Activated CD4-positive, alpha-beta memory T cell treated with anti-CD3 and anti-CD28 coated beads for 36 hours (primary cell): ENCODE data around the gene LTBP3. TPM values are rescaled to one million over a fixed set of nuclear protein-coding genes. Genes with fewer than 3 reads are reported as not detected.

Experiments used
- CTCF ChIA-PET: fragments of 350-600 bp; sonication (Branson Sonifier 250); formaldehyde crosslinking; loops from one replicate; lab custom pipeline; 2021; ENCODE audit warnings: antibody characterized with exemption, inconsistent platforms; lab: Charles Lee
- POLR2A ChIA-PET: fragments of 350-600 bp; sonication (Branson Sonifier 250); formaldehyde crosslinking; loops from one replicate; lab custom pipeline; 2021; ENCODE audit warnings: antibody characterized with exemption; lab: Charles Lee
- DNase-seq: peaks from one replicate; pipeline ENCODE4 v3.0.0-alpha.2; 2020
- H3K27ac Mint-ChIP-seq: one replicate; pipeline ENCODE4 v1.8.0; 2021; ENCODE audit warnings: mixed read lengths
- H3K27me3 Mint-ChIP-seq: one replicate; pipeline ENCODE4 v1.8.0; 2021; ENCODE audit warnings: mixed read lengths
- H3K36me3 Mint-ChIP-seq: one replicate; pipeline ENCODE4 v1.8.0; 2021; ENCODE audit warnings: mixed read lengths
- H3K4me1 Mint-ChIP-seq: one replicate; pipeline ENCODE4 v1.8.0; 2021; ENCODE audit warnings: low read depth, mixed read lengths
- H3K4me3 Mint-ChIP-seq: one replicate; pipeline ENCODE4 v1.8.0; 2021; ENCODE audit warnings: mild to moderate bottlenecking, mixed read lengths
- H3K9me3 Mint-ChIP-seq: one replicate; pipeline ENCODE4 v1.8.0; 2021; ENCODE audit warnings: mixed read lengths
- intact Hi-C: fragments of 100-400 bp; cut with micrococcal nuclease; formaldehyde crosslinking; loops from one replicate; pipeline ENCODE4 v1.15.1; 2023
- total RNA-seq, 2 experiments: library from RNA; stranded (reverse); gene quantifications; one replicate each; pipeline ENCODE4 v1.2.3, GENCODE V29; 2021

LTBP3 gene
- total RNA-seq, 2 experiments from 2014 or later: 60.7 to 63.3 TPM

DNA sequence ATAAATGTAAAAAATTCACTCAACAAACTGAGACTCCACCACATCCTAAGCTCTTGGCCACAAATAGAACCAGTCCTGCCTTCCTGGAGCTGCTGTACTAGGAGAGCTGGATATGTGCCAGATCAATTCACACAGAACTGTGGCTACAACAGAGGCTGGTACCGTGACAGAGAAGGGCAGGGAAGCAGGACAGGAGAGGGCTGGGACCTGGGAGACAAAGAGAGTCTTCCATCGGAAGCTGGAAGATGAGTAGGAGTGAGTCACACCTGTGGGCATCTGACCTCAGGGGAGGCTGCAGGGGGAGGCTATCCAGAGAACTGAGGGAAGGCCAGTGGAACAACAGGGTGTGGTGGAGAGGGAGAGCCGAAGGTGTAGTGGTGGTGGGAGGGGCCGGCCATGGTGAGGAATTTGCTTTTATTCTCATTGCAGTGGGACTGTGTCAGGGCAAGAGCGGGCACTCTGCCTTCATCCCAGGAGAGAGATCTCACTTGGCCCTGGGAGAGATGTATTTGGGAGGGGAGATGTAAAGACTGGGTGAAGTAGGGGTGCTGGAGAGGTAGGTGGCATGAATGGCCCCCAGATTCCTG lies 1.9 kb upstream of the LTBP3 start:
- intact Hi-C loops: no loop called here
- peaks cover 53% of the 10 kb centered on the region for H3K4me1 Mint-ChIP-seq
- peak overlapping the region; percentile 50 for H3K27ac Mint-ChIP-seq
- H3K36me3 Mint-ChIP-seq: no peaks in the 10 kb centered on the region
- no peak for DNase-seq
- no peaks in the 10 kb centered on the region for H3K9me3 Mint-ChIP-seq
- ChIA-PET CTCF (interaction anchor here (1.2 to 2.5 kb wide), 4 partner anchors 12 to 34 kb away, joined by 3 to 21 read pairs (median 6); partner anchors contain the start of gene FAM89B), POLR2A (interaction anchor here (1.3 to 3.5 kb wide), 4 partner anchors 10 to 61 kb away, joined by 3 to 28 read pairs (median 6); partner anchors contain the start of genes EHBP1L1, MALAT1 and ZNRD2)
- peak overlapping the region; percentile 10 for H3K4me3 Mint-ChIP-seq
- no peaks in the 10 kb centered on the region for H3K27me3 Mint-ChIP-seq

DNA sequence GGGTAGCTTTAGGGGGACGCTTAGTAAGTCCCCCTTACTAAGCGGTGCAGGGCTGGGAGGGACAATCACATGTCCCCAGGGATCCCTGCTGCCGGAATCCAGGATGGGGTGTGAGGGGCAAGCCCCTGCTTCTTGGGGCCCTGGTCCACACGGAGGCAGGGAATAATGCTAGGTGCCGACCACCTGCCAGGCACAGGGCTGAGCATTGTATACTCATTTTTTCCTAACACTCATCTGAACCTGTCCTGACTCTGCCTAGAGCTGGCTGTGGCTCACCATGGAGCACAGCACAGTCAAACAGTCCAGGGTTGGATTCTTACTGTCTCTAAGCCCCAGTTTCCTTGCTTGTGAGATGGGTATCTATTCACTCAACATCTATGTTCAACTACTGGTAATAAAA lies 1.4 kb upstream of the LTBP3 start:
- Mint-ChIP-seq H3K27me3 (no peaks in the 10 kb centered on the region), H3K4me3 (peak overlapping the region; percentile 16), H3K4me1 (peaks cover 55% of the 10 kb centered on the region), H3K27ac (peak overlapping the region; percentile 81), H3K36me3 (no peaks in the 10 kb centered on the region), H3K9me3 (no peaks in the 10 kb centered on the region)
- ChIA-PET POLR2A (interaction anchor here (1.3 to 3.5 kb wide), 3 partner anchors 11 to 61 kb away, joined by 3 to 28 read pairs (median 6); partner anchors contain the start of genes EHBP1L1, MALAT1 and ZNRD2), CTCF (interaction anchor here (1.2 to 2.5 kb wide), 4 partner anchors 12 to 34 kb away, joined by 3 to 21 read pairs (median 6); partner anchors contain the start of gene FAM89B)
- DNase-seq: peak; percentile 56
- intact Hi-C loops: no loop called here

DNA sequence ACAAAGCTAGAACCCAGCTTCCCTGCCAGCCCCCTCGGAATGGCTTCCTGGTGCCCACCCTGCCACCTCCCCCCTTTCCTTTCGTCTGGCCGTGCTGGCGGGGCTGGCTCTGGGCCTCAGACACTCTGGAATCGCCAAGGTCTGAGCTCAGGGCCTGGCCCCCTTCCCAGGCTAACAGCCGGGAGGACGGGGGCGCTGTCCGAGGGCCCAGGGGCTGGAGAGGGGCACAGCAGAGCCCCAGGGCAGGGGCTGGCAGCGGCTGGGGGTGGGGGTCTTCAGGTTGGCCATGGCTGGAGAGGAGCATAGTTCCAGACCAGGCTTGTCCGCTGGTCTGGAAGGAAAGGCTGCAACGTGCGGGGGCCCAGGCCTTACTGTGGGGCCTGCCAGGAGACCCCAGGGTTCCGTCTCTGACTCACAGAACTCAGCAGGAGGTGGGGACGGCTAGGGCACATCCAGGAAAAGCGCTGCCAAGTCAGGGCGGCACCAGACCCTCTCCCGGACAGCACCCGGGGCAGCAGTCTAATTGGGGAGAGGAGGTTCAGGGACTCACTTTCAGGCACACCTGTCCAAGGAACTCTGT lies 861 bp upstream of the LTBP3 start:
- H3K4me3 Mint-ChIP-seq: peak overlapping the region; percentile 57
- CTCF ChIA-PET: interaction anchor here (1.0 to 2.5 kb wide), 5 partner anchors 12 to 35 kb away, joined by 3 to 21 read pairs (median 7); partner anchors contain the start of gene FAM89B
- H3K27me3 Mint-ChIP-seq: no peaks in the 10 kb centered on the region
- H3K4me1 Mint-ChIP-seq: peaks cover 59% of the 10 kb centered on the region
- no peaks in the 10 kb centered on the region for H3K9me3 Mint-ChIP-seq
- no peak for DNase-seq
- no peaks in the 10 kb centered on the region for H3K36me3 Mint-ChIP-seq
- intact Hi-C loops: loop anchor here (1.0 kb wide), 1 partner anchor 7 kb away; no protein-coding TSS in a partner anchor
- H3K27ac Mint-ChIP-seq: peak overlapping the region; percentile 81
- POLR2A ChIA-PET: interaction anchor here (1.3 to 3.5 kb wide), 3 partner anchors 11 to 60 kb away, joined by 3 to 28 read pairs (median 6); partner anchors contain the start of genes EHBP1L1, MALAT1 and ZNRD2

DNA sequence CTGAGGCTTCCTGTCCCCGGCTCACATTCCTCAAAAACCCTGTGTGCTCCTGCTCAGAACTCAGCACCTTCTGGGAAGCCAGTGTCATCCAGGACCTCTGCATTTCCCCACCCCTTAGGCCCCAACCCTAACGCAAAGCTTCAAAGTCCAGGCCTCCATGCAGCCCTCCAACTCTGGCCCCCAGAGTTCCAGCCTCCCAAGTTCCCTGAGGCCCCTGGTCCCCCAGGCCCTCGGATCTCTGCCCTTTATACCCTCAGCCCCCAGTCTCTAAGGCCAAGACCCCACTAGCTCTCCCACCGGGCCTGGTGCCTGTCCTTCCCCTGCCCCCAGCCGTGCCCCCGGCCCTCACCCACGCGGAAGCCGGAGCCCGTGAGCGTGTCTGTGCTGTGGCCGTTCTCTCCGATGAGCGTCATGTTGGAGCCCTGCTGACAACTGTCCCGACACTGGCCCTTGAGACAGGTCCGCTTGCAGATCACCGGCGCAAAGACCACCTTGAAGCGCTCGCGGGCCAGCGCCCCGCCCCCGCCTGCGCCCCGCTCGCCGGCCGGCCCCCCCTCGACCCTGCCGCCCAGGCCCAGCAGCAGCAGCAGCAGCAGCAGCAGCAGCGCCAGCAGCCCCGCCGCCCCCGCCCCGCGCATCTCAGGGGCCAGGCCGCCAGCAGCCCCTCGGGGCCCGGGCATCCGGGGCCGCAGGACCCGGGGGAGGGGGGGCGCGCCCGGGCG lies 718 bp downstream of the LTBP3 start:
- POLR2A ChIA-PET: interaction anchor here (1.1 to 1.4 kb wide), 2 partner anchors 8 to 10 kb away, joined by 3 to 4 read pairs; no protein-coding TSS in a partner anchor
- Mint-ChIP-seq H3K4me3 (peak overlapping the region; percentile 84), H3K9me3 (no peaks in the 10 kb centered on the region), H3K4me1 (peaks cover 60% of the 10 kb centered on the region), H3K36me3 (no peaks in the 10 kb centered on the region), H3K27ac (peak overlapping the region; percentile 84), H3K27me3 (no peaks in the 10 kb centered on the region)
- DNase-seq: peak; percentile 43
- intact Hi-C loops: loop anchor here (1.0 to 2.0 kb wide), 3 partner anchors 9 to 17 kb away; no protein-coding TSS in a partner anchor
- CTCF ChIA-PET: interaction anchor here (0.8 to 2.1 kb wide), 4 partner anchors 14 to 170 kb away, joined by 3 to 16 read pairs (median 7); partner anchors contain the start of genes FAM89B and ZNRD2

GRCh38 chr11:65556470-65557279 lies 1.5 kb downstream of the LTBP3 start:
- intact Hi-C loops: loop anchor here (1.0 to 2.0 kb wide), 2 partner anchors 10 to 16 kb away; no protein-coding TSS in a partner anchor
- no peaks in the 10 kb centered on the region for H3K9me3 Mint-ChIP-seq
- CTCF ChIA-PET: interaction anchor here (0.8 to 2.1 kb wide), 4 partner anchors 14 to 170 kb away, joined by 3 to 16 read pairs (median 7); partner anchors contain the start of genes FAM89B and ZNRD2
- H3K27me3 Mint-ChIP-seq: no peaks in the 10 kb centered on the region
- DNase-seq: no peak
- peak overlapping the region; percentile 84 for H3K4me3 Mint-ChIP-seq
- peak overlapping the region; percentile 84 for H3K27ac Mint-ChIP-seq
- POLR2A ChIA-PET: interaction anchor here (1.1 to 1.4 kb wide), 2 partner anchors 9 to 10 kb away, joined by 3 to 4 read pairs; no protein-coding TSS in a partner anchor
- peaks cover 4% of the 10 kb centered on the region for H3K36me3 Mint-ChIP-seq
- H3K4me1 Mint-ChIP-seq: peaks cover 67% of the 10 kb centered on the region

DNA sequence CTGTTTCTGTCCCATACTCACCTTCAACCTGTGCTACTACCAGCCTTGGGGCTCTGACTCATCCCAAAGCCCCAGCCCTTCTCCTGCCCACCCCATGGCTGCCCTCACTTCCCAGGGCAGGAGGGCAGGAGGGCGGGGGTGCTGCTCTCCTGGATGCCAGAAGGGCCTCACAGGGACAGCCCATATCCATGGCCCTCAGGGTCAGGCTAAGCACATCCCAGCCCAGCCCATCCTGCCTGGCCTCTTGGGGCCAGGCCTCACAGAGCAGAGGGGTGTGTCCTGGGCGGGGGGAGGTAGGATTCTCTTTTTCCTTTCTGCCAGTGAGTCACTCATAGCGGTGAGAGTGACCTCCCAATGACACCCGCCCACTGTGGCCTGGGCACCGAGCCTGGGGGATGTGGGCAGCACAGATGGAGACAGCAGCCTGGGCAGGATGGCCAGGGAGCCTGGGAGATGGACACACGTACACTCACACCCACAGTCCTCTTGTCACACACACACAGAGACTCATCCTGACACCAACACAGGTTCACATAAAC lies 2.4 kb downstream of the LTBP3 start:
- intact Hi-C loops: loop anchor here (2.0 kb wide), 1 partner anchor 15 kb away; no protein-coding TSS in a partner anchor
- Mint-ChIP-seq H3K27me3 (no peaks in the 10 kb centered on the region), H3K4me1 (peaks cover 70% of the 10 kb centered on the region), H3K27ac (peak overlapping the region; percentile 84), H3K4me3 (peak overlapping the region; percentile 84), H3K36me3 (peaks cover 9% of the 10 kb centered on the region), H3K9me3 (no peaks in the 10 kb centered on the region)
- DNase-seq: peak; percentile 68
- POLR2A ChIA-PET: interaction anchor here (1.0 kb wide), 1 partner anchor 10 kb away, joined by 3 read pairs; no protein-coding TSS in a partner anchor
- CTCF ChIA-PET: interaction anchor here (0.9 to 2.1 kb wide), 7 partner anchors 9 to 33 kb away, joined by 3 to 16 read pairs (median 4); partner anchors contain the start of genes FAM89B and ZNRD2

GRCh38 chr11:65554842-65555430 lies 3.2 kb downstream of the LTBP3 start:
- H3K4me1 Mint-ChIP-seq: peaks cover 62% of the 10 kb centered on the region
- ChIA-PET CTCF (interaction anchor here (0.6 to 1.7 kb wide), 6 partner anchors 8 to 225 kb away, joined by 3 to 9 read pairs (median 4); partner anchors contain the start of gene ZNRD2), POLR2A (interaction anchor here (1.0 kb wide), 1 partner anchor 11 kb away, joined by 3 read pairs; no protein-coding TSS in a partner anchor)
- no peak for DNase-seq
- intact Hi-C loops: no loop called here
- H3K27ac Mint-ChIP-seq: peak overlapping the region; percentile 84
- H3K4me3 Mint-ChIP-seq: peak overlapping the region; percentile 26
- H3K36me3 Mint-ChIP-seq: peaks cover 9% of the 10 kb centered on the region
- no peaks in the 10 kb centered on the region for H3K9me3 Mint-ChIP-seq
- no peaks in the 10 kb centered on the region for H3K27me3 Mint-ChIP-seq

DNA sequence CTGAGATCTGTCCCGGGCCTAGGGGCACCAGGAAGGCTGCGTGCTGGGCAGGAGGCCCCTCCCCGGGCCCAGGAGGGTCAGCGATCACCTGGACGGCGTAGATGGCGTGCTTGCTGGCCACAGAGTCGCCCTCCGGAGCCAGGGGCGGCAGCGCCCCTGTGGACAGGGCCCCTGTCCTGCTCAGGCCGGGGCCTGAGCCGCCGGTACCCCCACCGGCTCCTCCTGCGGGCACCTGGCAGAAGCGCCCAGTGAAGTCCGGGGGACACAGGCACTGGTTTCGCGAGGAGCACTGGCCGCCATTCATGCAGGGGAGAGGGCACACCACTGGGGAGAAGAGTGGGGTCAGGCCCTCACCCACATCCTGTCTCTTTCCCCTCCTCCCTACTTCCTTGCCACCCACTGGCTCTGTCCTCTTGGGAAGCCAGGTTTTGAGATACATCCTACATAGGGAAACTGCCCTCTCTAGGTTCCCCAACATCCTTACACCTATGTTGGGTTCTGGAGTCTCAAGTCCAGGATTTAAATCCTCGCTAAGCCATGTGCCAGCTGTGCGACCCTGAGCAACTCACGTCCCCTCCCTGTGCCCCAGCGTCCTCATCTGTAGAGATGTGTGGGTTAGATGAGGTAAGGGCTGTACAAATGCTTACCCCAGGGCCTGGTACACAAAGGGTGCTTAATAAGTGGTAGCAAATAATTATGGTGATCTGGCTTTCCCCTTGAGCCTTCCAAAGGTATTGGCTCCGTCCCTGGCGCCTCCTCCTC lies 3.9 kb downstream of the LTBP3 start:
- H3K27ac Mint-ChIP-seq: peak overlapping the region; percentile 84
- H3K4me1 Mint-ChIP-seq: peaks cover 57% of the 10 kb centered on the region
- POLR2A ChIA-PET: no interaction called here
- no peaks in the 10 kb centered on the region for H3K27me3 Mint-ChIP-seq
- intact Hi-C loops: no loop called here
- CTCF ChIA-PET: interaction anchor here (0.6 to 1.7 kb wide), 6 partner anchors 13 to 226 kb away, joined by 3 to 9 read pairs (median 4); partner anchors contain the start of gene ZNRD2
- peaks cover 12% of the 10 kb centered on the region for H3K36me3 Mint-ChIP-seq
- no peaks in the 10 kb centered on the region for H3K9me3 Mint-ChIP-seq
- no peak for DNase-seq
- peak overlapping the region; percentile 46 for H3K4me3 Mint-ChIP-seq

GRCh38 chr11:65553301-65554001 lies 4.7 kb downstream of the LTBP3 start:
- Mint-ChIP-seq H3K4me1 (peaks cover 61% of the 10 kb centered on the region), H3K27me3 (no peaks in the 10 kb centered on the region), H3K4me3 (peak overlapping the region; percentile 41), H3K9me3 (no peaks in the 10 kb centered on the region), H3K27ac (no peak overlapping the region), H3K36me3 (peaks cover 12% of the 10 kb centered on the region)
- DNase-seq: peak; percentile 84
- intact Hi-C loops: no loop called here
- ChIA-PET POLR2A (interaction anchor here (0.7 to 2.2 kb wide), 2 partner anchors 12 to 13 kb away, joined by 3 to 7 read pairs; no protein-coding TSS in a partner anchor), CTCF (interaction anchor here (0.9 to 2.6 kb wide), 3 partner anchors 13 to 18 kb away, joined by 3 to 19 read pairs (median 3); partner anchors contain the start of genes FAM89B and ZNRD2)
